H9 (cell line): ENCODE measurements around the gene KLF14. TPM values are rescaled to one million over a fixed set of nuclear protein-coding genes. Genes with fewer than 3 reads are reported as not detected.

Experiments used
- DNase-seq: peaks from one replicate; pipeline ENCODE4 v3.0.0-alpha.2; 2017
- H2AFZ ChIP-seq: one replicate; pipeline ENCODE4 v1.6.1; 2013; ENCODE audit warnings: mild to moderate bottlenecking, low read length, control low read depth, moderate library complexity
- H2AK5ac ChIP-seq: 2 replicates; pipeline ENCODE4 v1.6.1; 2013; ENCODE audit warnings: low read length, control low read depth, mixed read lengths; ENCODE audit not compliant: insufficient read length
- H2BK120ac ChIP-seq: one replicate; pipeline ENCODE4 v1.6.1; 2013; ENCODE audit warnings: low read depth, mild to moderate bottlenecking, low read length, control low read depth, inconsistent platforms; ENCODE audit not compliant: poor library complexity, severe bottlenecking
- H2BK12ac ChIP-seq: 2 replicates; pipeline ENCODE4 v1.6.1; 2013; ENCODE audit warnings: low read length, control low read depth, mixed read lengths, low read depth; ENCODE audit not compliant: insufficient read length
- H2BK15ac ChIP-seq: 2 replicates; pipeline ENCODE4 v1.6.1; 2013; ENCODE audit warnings: low read depth, low read length, control low read depth
- H2BK20ac ChIP-seq: one replicate; pipeline ENCODE4 v1.6.1; 2013; ENCODE audit warnings: low read depth, mild to moderate bottlenecking, low read length, control low read depth, inconsistent platforms; ENCODE audit not compliant: poor library complexity, severe bottlenecking
- H2BK5ac ChIP-seq: 2 replicates; pipeline ENCODE4 v1.6.1; 2013; ENCODE audit warnings: low read length, control low read depth, mixed read lengths; ENCODE audit not compliant: insufficient read length
- H3K14ac ChIP-seq: 2 replicates; pipeline ENCODE4 v1.6.1; 2013; ENCODE audit warnings: low read length, control low read depth; ENCODE audit not compliant: insufficient read depth
- H3K18ac ChIP-seq: 2 replicates; pipeline ENCODE4 v1.6.1; 2013; ENCODE audit warnings: low read depth, mild to moderate bottlenecking, mixed read lengths, low read length, control low read depth; ENCODE audit not compliant: insufficient read length
- H3K23ac ChIP-seq: 2 replicates; pipeline ENCODE4 v1.6.1; 2013; ENCODE audit warnings: low read length, control low read depth, mixed read lengths, low read depth; ENCODE audit not compliant: insufficient read length
- H3K23me2 ChIP-seq: 2 replicates; pipeline ENCODE4 v1.6.1; 2013; ENCODE audit warnings: low read depth, mild to moderate bottlenecking, mixed read lengths, low read length, control low read depth; ENCODE audit not compliant: insufficient read length, poor library complexity, severe bottlenecking
- H3K27ac ChIP-seq: 2 replicates; pipeline ENCODE4 v1.5.1; 2013; ENCODE audit warnings: low read length, control low read depth, mixed read lengths, low read depth; ENCODE audit not compliant: insufficient read length
- H3K27me3 ChIP-seq: 2 replicates; pipeline ENCODE4 v1.6.1; 2013; ENCODE audit warnings: low read length, control low read depth, inconsistent platforms; ENCODE audit not compliant: insufficient read depth
- H3K4ac ChIP-seq: 2 replicates; pipeline ENCODE4 v1.6.1; 2013; ENCODE audit warnings: low read depth, mild to moderate bottlenecking, control low read depth, inconsistent platforms, low read length, moderate library complexity
- H3K4me1 ChIP-seq: 2 replicates; pipeline ENCODE4 v1.6.1; 2013; ENCODE audit warnings: low read length, control low read depth, inconsistent platforms; ENCODE audit not compliant: insufficient read depth
- H3K4me2 ChIP-seq: 2 replicates; pipeline ENCODE4 v1.6.1; 2013; ENCODE audit warnings: low read length, control low read depth, mixed read lengths; ENCODE audit not compliant: insufficient read length, insufficient read depth
- H3K56ac ChIP-seq: 2 replicates; pipeline ENCODE4 v1.6.1; 2013; ENCODE audit warnings: low read depth, mild to moderate bottlenecking, mixed read lengths, low read length, control low read depth; ENCODE audit not compliant: insufficient read length
- H3K79me1 ChIP-seq: 2 replicates; pipeline ENCODE4 v1.6.1; 2013; ENCODE audit warnings: low read depth, mild to moderate bottlenecking, moderate library complexity, low read length, control low read depth, inconsistent platforms; ENCODE audit not compliant: insufficient read depth, poor library complexity, severe bottlenecking
- H3K79me2 ChIP-seq: 2 replicates; pipeline ENCODE4 v1.6.1; 2013; ENCODE audit warnings: low read length, control low read depth, inconsistent platforms; ENCODE audit not compliant: insufficient read depth
- H3K9ac ChIP-seq: 2 replicates; pipeline ENCODE4 v1.6.1; 2013; ENCODE audit warnings: low read length, control low read depth, mixed read lengths; ENCODE audit not compliant: insufficient read length; ENCODE audit errors: extremely low read depth
- H3K9me3 ChIP-seq: one replicate; pipeline ENCODE4 v1.6.1; 2013; ENCODE audit warnings: low read depth, low read length, inconsistent platforms; ENCODE audit not compliant: control insufficient read depth
- H3T11ph ChIP-seq: one replicate; pipeline ENCODE4 v1.6.1; 2013; ENCODE audit warnings: mild to moderate bottlenecking, low read length, control low read depth, inconsistent platforms
- H4K20me1 ChIP-seq: one replicate; pipeline ENCODE4 v1.6.1; 2013; ENCODE audit not compliant: control insufficient read depth, insufficient read length, insufficient read depth
- H4K5ac ChIP-seq: 2 replicates; pipeline ENCODE4 v1.6.1; 2013; ENCODE audit warnings: low read depth, mild to moderate bottlenecking, mixed read lengths, low read length, control low read depth; ENCODE audit not compliant: insufficient read length
- H4K8ac ChIP-seq: replicated peaks from 2 replicates; pipeline ENCODE4 v1.6.1; 2013; ENCODE audit warnings: low read length, control low read depth, mixed read lengths, low read depth; ENCODE audit not compliant: insufficient read length
- H4K91ac ChIP-seq: 2 replicates; pipeline ENCODE4 v1.6.1; 2013; ENCODE audit warnings: low read depth, mild to moderate bottlenecking, moderate library complexity, mixed read lengths, low read length, control low read depth; ENCODE audit not compliant: insufficient read length
- H3K27ac Mint-ChIP-seq, 3 experiments: 2 replicates in 2 of 3; 3 replicates in 1 of 3; pipeline ENCODE4 v1.8.0; 2020 to 2021; ENCODE audit warnings: mixed read lengths in 3 of 3, mild to moderate bottlenecking in 1 of 3, moderate library complexity in 1 of 3
- H3K27me3 Mint-ChIP-seq: 2 replicates; pipeline ENCODE4 v1.8.0; 2021; ENCODE audit warnings: low read depth, mild to moderate bottlenecking, moderate library complexity, mixed read lengths
- H3K36me3 Mint-ChIP-seq, 3 experiments: 2 replicates in 2 of 3; 3 replicates in 1 of 3; pipeline ENCODE4 v1.8.0; 2020 to 2021; ENCODE audit warnings: low read depth in 3 of 3, mixed read lengths in 3 of 3; ENCODE audit not compliant: insufficient read depth in 1 of 3
- H3K4me1 Mint-ChIP-seq, 2 experiments: 2 replicates each; pipeline ENCODE4 v1.8.0; 2020; ENCODE audit warnings: mixed read lengths in 2 of 2
- H3K4me3 Mint-ChIP-seq, 2 experiments: 2 replicates in 1 of 2; 3 replicates in 1 of 2; pipeline ENCODE4 v1.8.0; 2020 to 2021; ENCODE audit warnings: mild to moderate bottlenecking in 2 of 2, mixed read lengths in 2 of 2, moderate library complexity in 1 of 2
- H3K9me3 Mint-ChIP-seq, 2 experiments: 2 replicates in 1 of 2; 3 replicates in 1 of 2; pipeline ENCODE4 v1.8.0; 2020; ENCODE audit warnings: mild to moderate bottlenecking in 2 of 2, mixed read lengths in 2 of 2, moderate library complexity in 1 of 2
- CTCF ChIP-seq: fragments of 200-600 bp; sonication (generic); conservative IDR thresholded peaks from 3 replicates; pipeline ENCODE4 v1.8.0; 2021; ENCODE audit warnings: antibody characterized with exemption, mild to moderate bottlenecking
- WGBS: extraction: QIAGEN DNeasy Blood & Tissue Kit; methylation state at CpG from one replicate; pipeline ENCODE4 v1.1.7; 2013; ENCODE audit warnings: missing lambda C conversion rate, low lambda C conversion rate, mixed read lengths; ENCODE audit not compliant: insufficient read length; ENCODE audit errors: extremely low coverage; 5-methylcytosine and 5-hydroxymethylcytosine counted together
- total RNA-seq: library from RNA; stranded (reverse); gene quantifications from 2 replicates; pipeline ENCODE4 v1.2.1, GENCODE V29; 2021

The KLF14 gene
- total RNA-seq, 1 experiment from 2014 or later: not detected

GRCh38 chr7:130697820-130698219 is 36.2 kb downstream of the KLF14 start:
- Histone ChIP-seq H3K23ac (no peak overlapping the region), H3K4ac (no peak overlapping the region), H2BK120ac (no peak overlapping the region), H3K14ac (no peak overlapping the region), H3K27me3 (no peaks in the 10 kb centered on the region), H2BK20ac (no peak overlapping the region), H3K27ac (no peak overlapping the region), H3K18ac (no peak overlapping the region), H4K8ac (no peak overlapping the region), H3K56ac (no peak overlapping the region), H4K91ac (no peak overlapping the region), H2AK5ac (no peak overlapping the region), H2BK15ac (no peak overlapping the region), H4K20me1 (no peaks in the 10 kb centered on the region), H3K4me1 (no peaks in the 10 kb centered on the region), H3K79me2 (no peaks in the 10 kb centered on the region), H2BK12ac (no peak overlapping the region), H2BK5ac (no peak overlapping the region), H3K4me2 (no peak overlapping the region), H3K9me3 (no peaks in the 10 kb centered on the region), H3K23me2 (no peaks in the 10 kb centered on the region), H3K79me1 (no peaks in the 10 kb centered on the region), H3T11ph (no peak overlapping the region), H2AFZ (no peak overlapping the region), H4K5ac (no peak overlapping the region), H3K9ac (no peak overlapping the region)
- H3K36me3 Mint-ChIP-seq: no peaks in the 10 kb centered on the region
- no CpG with 5 or more reads among the region's 2 CpGs for WGBS
- peaks cover 0 to 3% of the 10 kb centered on the region in 2 experiments; a peak in 2 of 5 replicates for H3K9me3 Mint-ChIP-seq
- no peak overlapping the region for H3K4me3 Mint-ChIP-seq
- H3K27me3 Mint-ChIP-seq: no peaks in the 10 kb centered on the region
- TF ChIP-seq CTCF: no peak
- H3K27ac Mint-ChIP-seq: no peak overlapping the region
- no peaks in the 10 kb centered on the region for H3K4me1 Mint-ChIP-seq
- DNase-seq: no peak
